ENCODE results near the gene NKIRAS2.

Gene NKIRAS2

GRCh38 chr17:42001729-42002128, 18.2 kb upstream of the NKIRAS2 start:
- H3F3A ChIP-seq (ENCODE audit: control insufficient read depth, insufficient read depth): peaks cover 5% of the 10 kb centered on the region
- no peak overlapping the region for H3K27ac ChIP-seq (ENCODE audit: low read depth, low read length)
- no peak overlapping the region for H3K4me2 ChIP-seq (ENCODE audit: low read length)
- 0 out of 2 replicates have a peak, but pooled peaks cover 3% of the 10 kb centered on the region for H4K20me1 ChIP-seq (ENCODE audit: control insufficient read depth, insufficient read depth, low read depth, low read length)
- no peaks in the 10 kb centered on the region for H3K9me2 ChIP-seq (replicated peaks; ENCODE audit: control insufficient read depth, low read length)
- peaks cover 66% of the 10 kb centered on the region for H3K79me2 ChIP-seq (ENCODE audit: control insufficient read depth, low read length)
- no peaks in the 10 kb centered on the region for H3K27me3 ChIP-seq (ENCODE audit: control insufficient read depth, low read length)
- no peak overlapping the region for H3K4me3 ChIP-seq (ENCODE audit: low read length)
- H3K4me1 ChIP-seq (ENCODE audit: control insufficient read depth, low read length): peaks cover 17% of the 10 kb centered on the region
- no peaks in the 10 kb centered on the region for H3K9me3 ChIP-seq (ENCODE audit: control insufficient read depth, insufficient read depth, low read length)
- H3K36me3 ChIP-seq (ENCODE audit: control insufficient read depth, low read length): peaks cover 71% of the 10 kb centered on the region
- no peak for TF ChIP-seq EZH2phosphoT487 (IDR thresholded peaks at IDR 0.05; ENCODE audit: borderline replicate concordance, low read length)
- no peak for TF ChIP-seq CTCF (IDR thresholded peaks at IDR 0.05; ENCODE audit: low read depth, low read length, poor library complexity, severe bottlenecking)

GRCh38 chr17:42002175-42002791, 17.6 kb upstream of the NKIRAS2 start:
- Histone ChIP-seq H3K4me3 (ENCODE audit: low read length) (no peak overlapping the region), H3K4me2 (ENCODE audit: low read length) (no peak overlapping the region), H3K9me2 (replicated peaks; ENCODE audit: control insufficient read depth, low read length) (no peaks in the 10 kb centered on the region), H3K79me2 (ENCODE audit: control insufficient read depth, low read length) (peaks cover 71% of the 10 kb centered on the region), H3K4me1 (ENCODE audit: control insufficient read depth, low read length) (peaks cover 11% of the 10 kb centered on the region), H3K36me3 (ENCODE audit: control insufficient read depth, low read length) (peaks cover 68% of the 10 kb centered on the region), H3K9me3 (ENCODE audit: control insufficient read depth, insufficient read depth, low read length) (no peaks in the 10 kb centered on the region), H3K27ac (ENCODE audit: low read depth, low read length) (no peak overlapping the region), H3K27me3 (ENCODE audit: control insufficient read depth, low read length) (no peaks in the 10 kb centered on the region), H3F3A (ENCODE audit: control insufficient read depth, insufficient read depth) (no peaks in the 10 kb centered on the region; the same call in 1 of the 2 replicates), H4K20me1 (ENCODE audit: control insufficient read depth, insufficient read depth, low read depth, low read length) (0 out of 2 replicates have a peak, but pooled peaks cover 3% of the 10 kb centered on the region)
- TF ChIP-seq CTCF (IDR thresholded peaks at IDR 0.05; ENCODE audit: low read depth, low read length, poor library complexity, severe bottlenecking): no peak
- TF ChIP-seq EZH2phosphoT487 (IDR thresholded peaks at IDR 0.05; ENCODE audit: borderline replicate concordance, low read length): no peak

GRCh38 chr17:42002792-42003301, 17.0 kb upstream of the NKIRAS2 start:
- H3K79me2 ChIP-seq (ENCODE audit: control insufficient read depth, low read length): peaks cover 77% of the 10 kb centered on the region
- H3K27me3 ChIP-seq (ENCODE audit: control insufficient read depth, low read length): no peaks in the 10 kb centered on the region
- no peak overlapping the region for H3K27ac ChIP-seq (ENCODE audit: low read depth, low read length)
- no peaks in the 10 kb centered on the region for H3K9me3 ChIP-seq (ENCODE audit: control insufficient read depth, insufficient read depth, low read length)
- H3F3A ChIP-seq (ENCODE audit: control insufficient read depth, insufficient read depth): no peaks in the 10 kb centered on the region; the same call in 1 of the 2 replicates
- peaks cover 6% of the 10 kb centered on the region for H3K4me1 ChIP-seq (ENCODE audit: control insufficient read depth, low read length)
- no peak overlapping the region for H3K4me2 ChIP-seq (ENCODE audit: low read length)
- no peak for TF ChIP-seq EZH2phosphoT487 (IDR thresholded peaks at IDR 0.05; ENCODE audit: borderline replicate concordance, low read length)
- no peak for TF ChIP-seq CTCF (IDR thresholded peaks at IDR 0.05; ENCODE audit: low read depth, low read length, poor library complexity, severe bottlenecking)
- 0 out of 2 replicates have a peak, but pooled peaks cover 3% of the 10 kb centered on the region for H4K20me1 ChIP-seq (ENCODE audit: control insufficient read depth, insufficient read depth, low read depth, low read length)
- no peak overlapping the region for H3K4me3 ChIP-seq (ENCODE audit: low read length)
- no peaks in the 10 kb centered on the region for H3K9me2 ChIP-seq (replicated peaks; ENCODE audit: control insufficient read depth, low read length)
- peaks cover 62% of the 10 kb centered on the region for H3K36me3 ChIP-seq (ENCODE audit: control insufficient read depth, low read length)
